HG02642 (cell line): ENCODE data around the gene PLXNA2.

Experiments
- ATAC-seq: cut with Tn5 transposase; IDR thresholded peaks from one replicate; pipeline ENCODE4 v1.9.1; 2021; ENCODE audit warnings: mild to moderate bottlenecking; ENCODE audit not compliant: unreplicated experiment, poor library complexity

Gene PLXNA2

GRCh38 chr1:208058267-208058666, 185.9 kb downstream of the PLXNA2 start:
- ATAC-seq: no peak

GRCh38 chr1:208057056-208057455, 187.1 kb downstream of the PLXNA2 start:
- ATAC-seq: no peak

- ATAC-seq: no peak
Measured at GRCh38 chr1:208055535-208055934, 188.6 kb downstream of the PLXNA2 start.

GRCh38 chr1:208054911-208055379, 189.2 kb downstream of the PLXNA2 start:
- no peak for ATAC-seq

GRCh38 chr1:208054485-208054884, 189.7 kb downstream of the PLXNA2 start:
- no peak for ATAC-seq

GRCh38 chr1:208053661-208054060, 190.5 kb downstream of the PLXNA2 start:
- no peak for ATAC-seq

GRCh38 chr1:208052926-208053407, 191.2 kb downstream of the PLXNA2 start:
- ATAC-seq: no peak

GRCh38 chr1:208052135-208052534, 192.0 kb downstream of the PLXNA2 start:
- no peak for ATAC-seq

GRCh38 chr1:208051651-208052050, 192.5 kb downstream of the PLXNA2 start:
- no peak for ATAC-seq

- no peak for ATAC-seq
Measured at GRCh38 chr1:208048904-208049303, 195.3 kb downstream of the PLXNA2 start.

GRCh38 chr1:208047975-208048374, 196.2 kb downstream of the PLXNA2 start:
- ATAC-seq: no peak

- no peak for ATAC-seq
Measured at GRCh38 chr1:208047476-208047934, 196.7 kb downstream of the PLXNA2 start.

GRCh38 chr1:208045463-208046260, 198.5 kb downstream of the PLXNA2 start:
- no peak for ATAC-seq

GRCh38 chr1:208044589-208045462, 199.4 kb downstream of the PLXNA2 start:
- no peak for ATAC-seq

- no peak for ATAC-seq
Measured at GRCh38 chr1:208043691-208044181, 200.4 kb downstream of the PLXNA2 start.

GRCh38 chr1:208042868-208043267, 201.3 kb downstream of the PLXNA2 start:
- ATAC-seq: no peak

- no peak for ATAC-seq
Measured at GRCh38 chr1:208042041-208042615, 202.1 kb downstream of the PLXNA2 start.

- no peak for ATAC-seq
Measured at GRCh38 chr1:208041505-208041904, 202.7 kb downstream of the PLXNA2 start.

GRCh38 chr1:208040821-208041297, 203.3 kb downstream of the PLXNA2 start:
- no peak for ATAC-seq
